ENCODE results near the gene TNFRSF1A. TPM values are rescaled to one million over a fixed set of nuclear protein-coding genes. Genes with fewer than 3 reads are reported as not detected.
"Not testable (repeated sequence)": the region's sequence is repeated elsewhere in the genome, so short reads cannot be mapped to it uniquely, and the experiment has no call there.

TNFRSF1A gene
- total RNA-seq, 2 experiments from 2014 or later = 16.3 to 19.2 TPM

- H3K4me1 ChIP-seq (ENCODE audit: insufficient read depth, low read length) = peaks cover 55% of the 10 kb centered on the region
- no peaks in the 10 kb centered on the region for H3K36me3 ChIP-seq (ENCODE audit: insufficient read depth, low read length)
- no peak overlapping the region for H3K27ac ChIP-seq (ENCODE audit: low read depth in 1 of 2, low read length in 2 of 2)
- peak; percentile 34 for ATAC-seq (ENCODE audit: poor library complexity)
- intact Hi-C loops (cut with DNase I, micrococcal nuclease) = no loop called here
- CTCF ChIA-PET = interaction anchor here (1.4 to 2.2 kb wide), 4 partner anchors 10 to 119 kb away, joined by 7 to 13 read pairs (median 8); no protein-coding TSS in a partner anchor
- H3K36me3 Mint-ChIP-seq (ENCODE audit: low read depth) = peaks cover 6% of the 10 kb centered on the region
- H3K9me3 ChIP-seq (ENCODE audit: control insufficient read depth in 1 of 2, insufficient read depth in 1 of 2, low read length in 2 of 2) = no peaks in the 10 kb centered on the region
- H3K4me3 ChIP-seq (ENCODE audit: low read length) = no peak overlapping the region
- peak in 7 of 14 experiments; percentile 23 to 74 (median 48) for DNase-seq
- TF ChIP-seq, protein P1, sequence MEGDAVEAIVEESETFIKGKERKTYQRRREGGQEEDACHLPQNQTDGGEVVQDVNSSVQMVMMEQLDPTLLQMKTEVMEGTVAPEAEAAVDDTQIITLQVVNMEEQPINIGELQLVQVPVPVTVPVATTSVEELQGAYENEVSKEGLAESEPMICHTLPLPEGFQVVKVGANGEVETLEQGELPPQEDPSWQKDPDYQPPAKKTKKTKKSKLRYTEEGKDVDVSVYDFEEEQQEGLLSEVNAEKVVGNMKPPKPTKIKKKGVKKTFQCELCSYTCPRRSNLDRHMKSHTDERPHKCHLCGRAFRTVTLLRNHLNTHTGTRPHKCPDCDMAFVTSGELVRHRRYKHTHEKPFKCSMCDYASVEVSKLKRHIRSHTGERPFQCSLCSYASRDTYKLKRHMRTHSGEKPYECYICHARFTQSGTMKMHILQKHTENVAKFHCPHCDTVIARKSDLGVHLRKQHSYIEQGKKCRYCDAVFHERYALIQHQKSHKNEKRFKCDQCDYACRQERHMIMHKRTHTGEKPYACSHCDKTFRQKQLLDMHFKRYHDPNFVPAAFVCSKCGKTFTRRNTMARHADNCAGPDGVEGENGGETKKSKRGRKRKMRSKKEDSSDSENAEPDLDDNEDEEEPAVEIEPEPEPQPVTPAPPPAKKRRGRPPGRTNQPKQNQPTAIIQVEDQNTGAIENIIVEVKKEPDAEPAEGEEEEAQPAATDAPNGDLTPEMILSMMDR (IDR thresholded peaks at IDR 0.05) = no peak
- H3K4me1 Mint-ChIP-seq (ENCODE audit: low read depth) = peaks cover 56% of the 10 kb centered on the region
- peak overlapping the region; percentile 72 for H3K27ac Mint-ChIP-seq
- no peaks in the 10 kb centered on the region for H3K27me3 Mint-ChIP-seq
- no peaks in the 10 kb centered on the region for H3K27me3 ChIP-seq (ENCODE audit: control insufficient read depth in 1 of 2, insufficient read depth in 2 of 2, low read length in 2 of 2)
- H3K9me3 Mint-ChIP-seq = no peaks in the 10 kb centered on the region
- POLR2A ChIA-PET = interaction anchor here (0.6 to 2.6 kb wide), 9 partner anchors 9 to 118 kb away, joined by 3 to 17 read pairs (median 3); no protein-coding TSS in a partner anchor
- H3K4me3 Mint-ChIP-seq = peak overlapping the region; percentile 60
Measured at GRCh38 chr12:6345319-6346091, 3.6 kb upstream of the TNFRSF1A start.

- H3K4me3 ChIP-seq (ENCODE audit: low read length); intact Hi-C loops (cut with DNase I, micrococcal nuclease); H3K36me3 Mint-ChIP-seq (ENCODE audit: low read depth); ATAC-seq (ENCODE audit: poor library complexity); H3K27me3 Mint-ChIP-seq; H3K4me3 Mint-ChIP-seq; H3K27ac Mint-ChIP-seq; H3K9me3 ChIP-seq (ENCODE audit: control insufficient read depth in 1 of 2, insufficient read depth in 1 of 2, low read length in 2 of 2); DNase-seq; H3K9me3 Mint-ChIP-seq; H3K27me3 ChIP-seq (ENCODE audit: control insufficient read depth in 1 of 2, insufficient read depth in 2 of 2, low read length in 2 of 2); H3K27ac ChIP-seq (ENCODE audit: low read depth in 1 of 2, low read length in 2 of 2); H3K36me3 ChIP-seq (ENCODE audit: insufficient read depth, low read length): not testable (repeated sequence)
- H3K4me1 Mint-ChIP-seq (ENCODE audit: low read depth) = peaks cover 56% of the 10 kb centered on the region
- H3K4me1 ChIP-seq (ENCODE audit: insufficient read depth, low read length) = peaks cover 67% of the 10 kb centered on the region
- POLR2A ChIA-PET = interaction anchor here (1.0 to 2.6 kb wide), 2 partner anchors 9 to 21 kb away, joined by 3 to 9 read pairs; no protein-coding TSS in a partner anchor
- CTCF ChIA-PET = interaction anchor here (1.7 kb wide), 1 partner anchor 21 kb away, joined by 9 read pairs; no protein-coding TSS in a partner anchor
Measured at GRCh38 chr12:6344101-6344660, 2.3 kb upstream of the TNFRSF1A start.

DNA sequence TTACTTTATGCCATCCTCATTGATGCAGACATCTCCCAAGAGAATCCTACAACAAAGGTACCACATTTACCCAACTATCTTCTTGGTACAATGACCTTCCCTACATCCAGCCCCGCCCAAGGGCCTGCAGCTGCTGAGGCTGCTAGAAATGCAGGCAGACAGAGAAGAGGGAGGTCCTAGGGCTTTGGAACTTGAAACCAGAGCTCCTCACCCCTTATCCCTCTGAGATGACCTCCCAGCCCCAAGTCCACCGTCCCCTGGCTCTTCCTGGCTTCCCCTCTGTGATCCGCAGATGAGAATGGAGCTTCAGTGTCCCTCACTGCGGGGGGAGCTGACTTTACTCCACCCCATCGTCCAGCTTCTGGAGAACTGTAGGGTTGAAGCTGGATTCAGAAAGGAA is 1.6 kb upstream of the TNFRSF1A start:
- DNase-seq = no peak
- no peak overlapping the region for H3K27ac Mint-ChIP-seq
- Histone ChIP-seq H3K9me3 (ENCODE audit: control insufficient read depth in 1 of 2, insufficient read depth in 1 of 2, low read length in 2 of 2) (no peaks in the 10 kb centered on the region), H3K4me1 (ENCODE audit: insufficient read depth, low read length) (peaks cover 74% of the 10 kb centered on the region), H3K27ac (ENCODE audit: low read depth in 1 of 2, low read length in 2 of 2) (no peak overlapping the region), H3K27me3 (ENCODE audit: control insufficient read depth in 1 of 2, insufficient read depth in 2 of 2, low read length in 2 of 2) (no peaks in the 10 kb centered on the region), H3K36me3 (ENCODE audit: insufficient read depth, low read length) (no peaks in the 10 kb centered on the region), H3K4me3 (ENCODE audit: low read length) (no peak overlapping the region)
- no peak overlapping the region for H3K4me3 Mint-ChIP-seq
- intact Hi-C loops (cut with DNase I, micrococcal nuclease) = loop anchor here (2.0 kb wide), 1 partner anchor 19 kb away; no protein-coding TSS in a partner anchor
- ATAC-seq (ENCODE audit: poor library complexity) = no peak
- H3K9me3 Mint-ChIP-seq = no peaks in the 10 kb centered on the region
- H3K36me3 Mint-ChIP-seq (ENCODE audit: low read depth) = peaks cover 6% of the 10 kb centered on the region
- TF ChIP-seq, protein P1 (IDR thresholded peaks at IDR 0.05) = no peak
- ChIA-PET CTCF (no interaction called here), POLR2A (interaction anchor here (1.0 to 2.6 kb wide), 2 partner anchors 9 to 21 kb away, joined by 3 to 9 read pairs; no protein-coding TSS in a partner anchor)
- peaks cover 52% of the 10 kb centered on the region for H3K4me1 Mint-ChIP-seq (ENCODE audit: low read depth)
- H3K27me3 Mint-ChIP-seq = no peaks in the 10 kb centered on the region
